Measurements from ENCODE around the gene CCL3.

Gene CCL3

GRCh38 chr17:36066365-36066985, 23.5 kb downstream of the CCL3 start:
- Histone ChIP-seq H3K27ac (ENCODE audit: low read depth, low read length, severe bottlenecking) (no peak overlapping the region), H3K4me3 (ENCODE audit: extremely low read depth, insufficient read depth, low read length, poor library complexity, severe bottlenecking) (no peak overlapping the region)
- 90 to 92% methylated on average over 3 to 4 of the region's 6 CpGs for WGBS, 2 experiments (ENCODE audit: insufficient coverage in 2 of 2)

GRCh38 chr17:36063786-36064541, 26.0 kb downstream of the CCL3 start, which contains the start of gene CCL18:
CCL18 (plus strand) TSS chr17:36064272; CDS start chr17:36064343, 71 bp downstream.
- no peak within 1 kb of the TSS for H3K4me3 ChIP-seq (ENCODE audit: extremely low read depth, insufficient read depth, low read length, poor library complexity, severe bottlenecking)
- WGBS, 2 experiments (ENCODE audit: insufficient coverage in 2 of 2), result 86 to 91% methylated on average over 3 to 4 of the region's 5 CpGs

More at GRCh38 chr17:36066365-36066985, 23.5 kb downstream of the CCL3 start:
- Histone ChIP-seq H3K36me3 (ENCODE audit: control insufficient read depth, insufficient read depth, low read length) (no peaks in the 10 kb centered on the region), H3K4me1 (ENCODE audit: control insufficient read depth, insufficient read depth, low read length, poor library complexity, severe bottlenecking) (no peaks in the 10 kb centered on the region), H3K9me3 (ENCODE audit: control insufficient read depth, low read length) (no peaks in the 10 kb centered on the region)

GRCh38 chr17:36060816-36061215, 29.1 kb downstream of the CCL3 start:
- Histone ChIP-seq H3K27ac (ENCODE audit: low read depth, low read length, severe bottlenecking) (no peak overlapping the region), H3K9me3 (ENCODE audit: control insufficient read depth, low read length) (no peaks in the 10 kb centered on the region)
- 86% methylated on average over 1 of the region's 2 CpGs; no CpG with 5 or more reads in 1 of the 2 experiments for WGBS, 2 experiments (ENCODE audit: insufficient coverage in 2 of 2)

More at GRCh38 chr17:36063786-36064541, 26.0 kb downstream of the CCL3 start, which contains the start of gene CCL18:
- Histone ChIP-seq H3K9me3 (ENCODE audit: control insufficient read depth, low read length) (no peaks in the 10 kb centered on the region), H3K4me1 (ENCODE audit: control insufficient read depth, insufficient read depth, low read length, poor library complexity, severe bottlenecking) (no peaks in the 10 kb centered on the region), H3K27ac (ENCODE audit: low read depth, low read length, severe bottlenecking) (no peak within 1 kb of the TSS), H3K36me3 (ENCODE audit: control insufficient read depth, insufficient read depth, low read length) (no peaks in the 10 kb centered on the region)

GRCh38 chr17:36059406-36059805, 30.5 kb downstream of the CCL3 start:
- Histone ChIP-seq H3K4me3 (ENCODE audit: extremely low read depth, insufficient read depth, low read length, poor library complexity, severe bottlenecking) (no peak overlapping the region), H3K9me3 (ENCODE audit: control insufficient read depth, low read length) (no peaks in the 10 kb centered on the region), H3K27ac (ENCODE audit: low read depth, low read length, severe bottlenecking) (no peak overlapping the region), H3K36me3 (ENCODE audit: control insufficient read depth, insufficient read depth, low read length) (no peaks in the 10 kb centered on the region), H3K4me1 (ENCODE audit: control insufficient read depth, insufficient read depth, low read length, poor library complexity, severe bottlenecking) (no peaks in the 10 kb centered on the region)
- 96 to 100% methylated on average over 4 to 6 of the region's 7 CpGs for WGBS, 2 experiments (ENCODE audit: insufficient coverage in 2 of 2)

More at GRCh38 chr17:36060816-36061215, 29.1 kb downstream of the CCL3 start:
- Histone ChIP-seq H3K4me3 (ENCODE audit: extremely low read depth, insufficient read depth, low read length, poor library complexity, severe bottlenecking) (no peak overlapping the region), H3K36me3 (ENCODE audit: control insufficient read depth, insufficient read depth, low read length) (no peaks in the 10 kb centered on the region), H3K4me1 (ENCODE audit: control insufficient read depth, insufficient read depth, low read length, poor library complexity, severe bottlenecking) (no peaks in the 10 kb centered on the region)

- Histone ChIP-seq H3K4me3 (ENCODE audit: extremely low read depth, insufficient read depth, low read length, poor library complexity, severe bottlenecking) (no peak overlapping the region), H3K4me1 (ENCODE audit: control insufficient read depth, insufficient read depth, low read length, poor library complexity, severe bottlenecking) (no peaks in the 10 kb centered on the region), H3K27ac (ENCODE audit: low read depth, low read length, severe bottlenecking) (no peak overlapping the region), H3K9me3 (ENCODE audit: control insufficient read depth, low read length) (no peaks in the 10 kb centered on the region), H3K36me3 (ENCODE audit: control insufficient read depth, insufficient read depth, low read length) (no peaks in the 10 kb centered on the region)
These were observed 32.0 kb downstream of the CCL3 start for GRCh38 chr17:36057911-36058310.

- Histone ChIP-seq H3K4me3 (ENCODE audit: extremely low read depth, insufficient read depth, low read length, poor library complexity, severe bottlenecking) (no peak overlapping the region), H3K27ac (ENCODE audit: low read depth, low read length, severe bottlenecking) (no peak overlapping the region), H3K9me3 (ENCODE audit: control insufficient read depth, low read length) (no peaks in the 10 kb centered on the region), H3K4me1 (ENCODE audit: control insufficient read depth, insufficient read depth, low read length, poor library complexity, severe bottlenecking) (no peaks in the 10 kb centered on the region), H3K36me3 (ENCODE audit: control insufficient read depth, insufficient read depth, low read length) (no peaks in the 10 kb centered on the region)
- WGBS, 2 experiments (ENCODE audit: insufficient coverage in 2 of 2), result 60 to 90% methylated on average over 1 to 2 of the region's 4 CpGs
These were observed 33.9 kb downstream of the CCL3 start for GRCh38 chr17:36055921-36056520.

GRCh38 chr17:36055171-36055570, 34.8 kb downstream of the CCL3 start:
- Histone ChIP-seq H3K36me3 (ENCODE audit: control insufficient read depth, insufficient read depth, low read length) (no peaks in the 10 kb centered on the region), H3K27ac (ENCODE audit: low read depth, low read length, severe bottlenecking) (no peak overlapping the region), H3K4me1 (ENCODE audit: control insufficient read depth, insufficient read depth, low read length, poor library complexity, severe bottlenecking) (no peaks in the 10 kb centered on the region), H3K4me3 (ENCODE audit: extremely low read depth, insufficient read depth, low read length, poor library complexity, severe bottlenecking) (no peak overlapping the region), H3K9me3 (ENCODE audit: control insufficient read depth, low read length) (no peaks in the 10 kb centered on the region)
- 80% methylated on average over 1 of the region's 2 CpGs; no CpG with 5 or more reads in 1 of the 2 experiments for WGBS, 2 experiments (ENCODE audit: insufficient coverage in 2 of 2)

- Histone ChIP-seq H3K4me1 (ENCODE audit: control insufficient read depth, insufficient read depth, low read length, poor library complexity, severe bottlenecking) (no peaks in the 10 kb centered on the region), H3K36me3 (ENCODE audit: control insufficient read depth, insufficient read depth, low read length) (no peaks in the 10 kb centered on the region), H3K4me3 (ENCODE audit: extremely low read depth, insufficient read depth, low read length, poor library complexity, severe bottlenecking) (no peak overlapping the region), H3K9me3 (ENCODE audit: control insufficient read depth, low read length) (no peaks in the 10 kb centered on the region), H3K27ac (ENCODE audit: low read depth, low read length, severe bottlenecking) (no peak overlapping the region)
- 100% methylated on average over 2 of the region's 2 CpGs; no CpG with 5 or more reads in 1 of the 2 experiments for WGBS, 2 experiments (ENCODE audit: insufficient coverage in 2 of 2)
These were observed 40.3 kb downstream of the CCL3 start for GRCh38 chr17:36049643-36050042.

- Histone ChIP-seq H3K36me3 (ENCODE audit: control insufficient read depth, insufficient read depth, low read length) (no peaks in the 10 kb centered on the region), H3K4me1 (ENCODE audit: control insufficient read depth, insufficient read depth, low read length, poor library complexity, severe bottlenecking) (no peaks in the 10 kb centered on the region), H3K9me3 (ENCODE audit: control insufficient read depth, low read length) (no peaks in the 10 kb centered on the region), H3K27ac (ENCODE audit: low read depth, low read length, severe bottlenecking) (no peak overlapping the region), H3K4me3 (ENCODE audit: extremely low read depth, insufficient read depth, low read length, poor library complexity, severe bottlenecking) (no peak overlapping the region)
- WGBS, 2 experiments (ENCODE audit: insufficient coverage in 2 of 2), result 100% methylated on average over 1 of the region's 2 CpGs; no CpG with 5 or more reads in 1 of the 2 experiments
These were observed 41.9 kb downstream of the CCL3 start for GRCh38 chr17:36048066-36048465.
